Neural progenitor cell (in vitro differentiated cells): ENCODE results near the gene USP13. TPM values are rescaled to one million over a fixed set of nuclear protein-coding genes. Genes with fewer than 3 reads are reported as not detected.

Source experiments
- DNase-seq: peaks from one replicate; pipeline ENCODE4 v3.0.0-alpha.2; 2016; ENCODE audit warnings: low spot score
- H2AFZ ChIP-seq: fragments of 200-600 bp; sonication (generic); replicated peaks from 2 replicates; pipeline ENCODE4 v1.6.1; 2016; ENCODE audit warnings: antibody characterized with exemption
- H3F3A ChIP-seq: fragments of 200-600 bp; sonication (generic); 2 replicates; pipeline ENCODE4 v1.6.1; 2016; ENCODE audit warnings: antibody characterized with exemption, low read depth
- H3K27ac ChIP-seq: fragments of 200-600 bp; sonication (generic); 2 replicates; pipeline ENCODE4 v1.5.1; 2016; ENCODE audit warnings: mild to moderate bottlenecking
- H3K27me3 ChIP-seq: fragments of 200-600 bp; sonication (generic); 2 replicates; pipeline ENCODE4 v1.6.1; 2016; ENCODE audit warnings: mild to moderate bottlenecking, moderate library complexity
- H3K36me3 ChIP-seq: fragments of 200-600 bp; sonication (generic); 2 replicates; pipeline ENCODE4 v1.5.1; 2016
- H3K4me1 ChIP-seq: fragments of 200-600 bp; sonication (generic); 2 replicates; pipeline ENCODE4 v1.6.1; 2016; ENCODE audit warnings: mixed run types
- H3K4me2 ChIP-seq: fragments of 200-600 bp; sonication (generic); 2 replicates; pipeline ENCODE4 v1.6.1; 2016
- H3K4me3 ChIP-seq: fragments of 200-600 bp; sonication (generic); 2 replicates; pipeline ENCODE4 v1.5.1; 2016
- H3K79me2 ChIP-seq: fragments of 200-600 bp; sonication (generic); 2 replicates; pipeline ENCODE4 v1.6.1; 2016; ENCODE audit warnings: low read depth
- H3K9ac ChIP-seq: fragments of 200-600 bp; sonication (generic); 2 replicates; pipeline ENCODE4 v1.6.1; 2016
- H3K9me3 ChIP-seq: fragments of 200-600 bp; sonication (generic); 2 replicates; pipeline ENCODE4 v1.5.1; 2016; ENCODE audit warnings: low read depth
- H4K20me1 ChIP-seq: fragments of 200-600 bp; sonication (generic); 2 replicates; pipeline ENCODE4 v1.6.1; 2016; ENCODE audit warnings: low read depth
- H3K27ac Mint-ChIP-seq: 3 replicates; pipeline ENCODE4 v1.8.0; 2021; ENCODE audit warnings: mixed read lengths
- H3K27me3 Mint-ChIP-seq: 2 replicates; pipeline ENCODE4 v1.8.0; 2022; ENCODE audit warnings: low read depth, mild to moderate bottlenecking, inconsistent platforms, moderate library complexity, mixed read lengths; ENCODE audit not compliant: insufficient read depth
- H3K36me3 Mint-ChIP-seq: 3 replicates; pipeline ENCODE4 v1.8.0; 2021; ENCODE audit warnings: mixed read lengths
- H3K4me1 Mint-ChIP-seq: 3 replicates; pipeline ENCODE4 v1.8.0; 2021; ENCODE audit warnings: mixed read lengths
- H3K4me3 Mint-ChIP-seq: 3 replicates; pipeline ENCODE4 v1.8.0; 2021; ENCODE audit warnings: mild to moderate bottlenecking, moderate library complexity, mixed read lengths
- H3K9me3 Mint-ChIP-seq: 3 replicates; pipeline ENCODE4 v1.8.0; 2020; ENCODE audit warnings: mixed read lengths
- EZH2 ChIP-seq: fragments of 200-600 bp; sonication (generic); IDR thresholded peaks from 2 replicates; pipeline ENCODE4 v1.6.1; 2017; ENCODE audit warnings: antibody characterized with exemption, mild to moderate bottlenecking, moderate library complexity
- EZH2phosphoT487 ChIP-seq: fragments of 200-600 bp; sonication (generic); IDR thresholded peaks from 2 replicates; pipeline ENCODE4 v1.6.1; 2017; ENCODE audit warnings: antibody characterized with exemption
- total RNA-seq: library from RNA; depleted of rRNA; stranded (reverse); fragments of >200 nt; gene quantifications from 2 replicates; pipeline ENCODE4 v1.2.3, GENCODE V29; 2015; ENCODE audit warnings: low replicate concordance
- TF ChIP-seq, protein P1 (sequence below): fragments of 200-600 bp; sonication (generic); IDR thresholded peaks from 2 replicates; pipeline ENCODE4 v1.5.1; 2017; ENCODE audit warnings: antibody characterized with exemption, mild to moderate bottlenecking

The USP13 gene
- total RNA-seq, 1 donor from 2014 or later = 17.7 TPM

DNA sequence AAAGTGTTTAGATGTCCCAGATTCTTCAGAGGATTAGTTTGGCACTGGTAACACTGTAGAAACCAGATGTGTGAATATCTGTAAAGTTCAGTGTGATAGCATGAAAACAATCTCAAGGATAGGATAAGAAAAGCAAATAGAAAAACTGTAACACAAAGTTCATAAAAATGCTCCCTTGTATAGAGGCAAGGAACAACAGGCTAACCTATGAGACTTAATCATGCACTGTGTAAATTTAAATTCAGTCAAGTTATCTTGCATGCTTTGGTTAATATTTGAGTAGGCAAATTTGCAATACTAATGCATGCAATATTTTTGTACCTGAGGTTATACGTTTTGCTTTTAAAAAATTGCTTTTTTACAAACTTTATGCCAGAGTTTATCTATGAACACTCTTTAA is 144.4 kb downstream of the USP13 start:
- Mint-ChIP-seq H3K27ac (no peak overlapping the region), H3K9me3 (no peaks in the 10 kb centered on the region)
- TF ChIP-seq, protein P1, sequence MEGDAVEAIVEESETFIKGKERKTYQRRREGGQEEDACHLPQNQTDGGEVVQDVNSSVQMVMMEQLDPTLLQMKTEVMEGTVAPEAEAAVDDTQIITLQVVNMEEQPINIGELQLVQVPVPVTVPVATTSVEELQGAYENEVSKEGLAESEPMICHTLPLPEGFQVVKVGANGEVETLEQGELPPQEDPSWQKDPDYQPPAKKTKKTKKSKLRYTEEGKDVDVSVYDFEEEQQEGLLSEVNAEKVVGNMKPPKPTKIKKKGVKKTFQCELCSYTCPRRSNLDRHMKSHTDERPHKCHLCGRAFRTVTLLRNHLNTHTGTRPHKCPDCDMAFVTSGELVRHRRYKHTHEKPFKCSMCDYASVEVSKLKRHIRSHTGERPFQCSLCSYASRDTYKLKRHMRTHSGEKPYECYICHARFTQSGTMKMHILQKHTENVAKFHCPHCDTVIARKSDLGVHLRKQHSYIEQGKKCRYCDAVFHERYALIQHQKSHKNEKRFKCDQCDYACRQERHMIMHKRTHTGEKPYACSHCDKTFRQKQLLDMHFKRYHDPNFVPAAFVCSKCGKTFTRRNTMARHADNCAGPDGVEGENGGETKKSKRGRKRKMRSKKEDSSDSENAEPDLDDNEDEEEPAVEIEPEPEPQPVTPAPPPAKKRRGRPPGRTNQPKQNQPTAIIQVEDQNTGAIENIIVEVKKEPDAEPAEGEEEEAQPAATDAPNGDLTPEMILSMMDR = no peak
- TF ChIP-seq EZH2 (no peak), EZH2phosphoT487 (no peak)

DNA sequence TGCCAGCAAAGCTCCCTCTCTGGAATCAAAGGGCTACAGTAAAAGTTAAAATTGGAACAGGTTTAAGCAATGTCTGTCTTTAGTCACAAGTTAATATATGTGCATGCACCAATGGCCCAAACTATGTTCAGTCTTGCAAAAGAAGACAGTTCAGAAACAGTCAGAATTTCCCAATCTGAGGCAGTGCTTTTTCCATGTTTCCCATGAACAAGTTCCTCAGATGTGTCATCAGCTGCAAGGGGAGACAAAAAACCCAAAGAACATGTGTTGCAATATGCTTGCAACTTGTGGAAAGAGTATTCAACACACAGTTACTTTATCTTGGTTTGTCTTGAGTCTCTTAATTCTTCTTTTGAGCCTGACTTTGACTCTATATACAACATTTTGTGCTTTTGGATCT is 148.4 kb downstream of the USP13 start:
- DNase-seq = no peak
- Histone ChIP-seq H3K9ac (no peak overlapping the region), H3K27me3 (no peaks in the 10 kb centered on the region), H3F3A (no peaks in the 10 kb centered on the region), H2AFZ (no peak overlapping the region), H3K4me2 (no peak overlapping the region), H3K4me1 (peaks cover 5% of the 10 kb centered on the region), H4K20me1 (no peaks in the 10 kb centered on the region), H3K36me3 (no peaks in the 10 kb centered on the region), H3K27ac (no peak overlapping the region), H3K4me3 (no peak overlapping the region), H3K9me3 (no peaks in the 10 kb centered on the region), H3K79me2 (no peaks in the 10 kb centered on the region)
- no peaks in the 10 kb centered on the region for H3K27me3 Mint-ChIP-seq
- H3K4me1 Mint-ChIP-seq = no peaks in the 10 kb centered on the region
- H3K4me3 Mint-ChIP-seq = no peak overlapping the region
- H3K27ac Mint-ChIP-seq = no peak overlapping the region
- no peaks in the 10 kb centered on the region for H3K36me3 Mint-ChIP-seq
- no peaks in the 10 kb centered on the region for H3K9me3 Mint-ChIP-seq
- TF ChIP-seq EZH2phosphoT487 = no peak
- no peak for TF ChIP-seq EZH2
- TF ChIP-seq, protein P1 = no peak

More for the DNA sequence above, 144.4 kb downstream of the USP13 start:
- Histone ChIP-seq H3K4me2 (no peak overlapping the region), H4K20me1 (no peaks in the 10 kb centered on the region), H3K4me1 (peaks cover 5% of the 10 kb centered on the region), H3K79me2 (no peaks in the 10 kb centered on the region), H2AFZ (no peak overlapping the region), H3K9me3 (no peaks in the 10 kb centered on the region), H3K27ac (no peak overlapping the region), H3K9ac (no peak overlapping the region), H3K27me3 (no peaks in the 10 kb centered on the region), H3F3A (no peaks in the 10 kb centered on the region), H3K4me3 (no peak overlapping the region), H3K36me3 (no peaks in the 10 kb centered on the region)
- no peaks in the 10 kb centered on the region for H3K27me3 Mint-ChIP-seq
- H3K36me3 Mint-ChIP-seq = no peaks in the 10 kb centered on the region
- H3K4me1 Mint-ChIP-seq = no peaks in the 10 kb centered on the region
- DNase-seq = no peak
- no peak overlapping the region for H3K4me3 Mint-ChIP-seq

DNA sequence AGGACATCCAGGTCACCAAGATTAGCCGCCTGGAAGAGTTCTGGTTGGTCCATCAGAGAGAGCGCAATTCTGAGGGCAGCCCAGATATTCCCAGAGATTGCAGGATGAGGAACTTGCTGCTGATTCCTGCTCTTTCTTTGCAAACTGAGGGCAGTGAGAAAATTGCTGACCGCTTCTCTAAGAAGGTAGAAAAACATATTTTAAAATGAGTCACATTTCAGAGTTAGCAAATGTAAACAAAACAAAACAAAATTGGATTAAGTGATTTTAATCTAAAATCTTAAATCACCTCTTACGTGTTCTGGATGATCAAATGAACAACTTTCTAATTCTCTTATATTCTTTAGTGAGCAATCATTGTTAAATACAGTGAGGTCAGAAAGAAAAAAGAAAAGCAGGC is 149.0 kb downstream of the USP13 start:
- TF ChIP-seq EZH2phosphoT487 = no peak
- no peak for DNase-seq
- H2AFZ ChIP-seq = no peak overlapping the region
- H3K79me2 ChIP-seq = no peaks in the 10 kb centered on the region
- no peaks in the 10 kb centered on the region for H3K4me1 Mint-ChIP-seq
- no peaks in the 10 kb centered on the region for H3K27me3 ChIP-seq
- H3F3A ChIP-seq = no peaks in the 10 kb centered on the region
- no peak overlapping the region for H3K4me2 ChIP-seq
- H3K36me3 ChIP-seq = no peaks in the 10 kb centered on the region
- no peaks in the 10 kb centered on the region for H3K36me3 Mint-ChIP-seq
- no peaks in the 10 kb centered on the region for H3K9me3 Mint-ChIP-seq
- no peak overlapping the region for H3K9ac ChIP-seq
- no peaks in the 10 kb centered on the region for H3K27me3 Mint-ChIP-seq
- no peak overlapping the region for H3K4me3 Mint-ChIP-seq
- no peak overlapping the region for H3K27ac ChIP-seq
- H3K4me3 ChIP-seq = no peak overlapping the region
- H3K9me3 ChIP-seq = no peaks in the 10 kb centered on the region
- peaks cover 3% of the 10 kb centered on the region for H3K4me1 ChIP-seq
- H4K20me1 ChIP-seq = no peaks in the 10 kb centered on the region
- H3K27ac Mint-ChIP-seq = no peak overlapping the region

DNA sequence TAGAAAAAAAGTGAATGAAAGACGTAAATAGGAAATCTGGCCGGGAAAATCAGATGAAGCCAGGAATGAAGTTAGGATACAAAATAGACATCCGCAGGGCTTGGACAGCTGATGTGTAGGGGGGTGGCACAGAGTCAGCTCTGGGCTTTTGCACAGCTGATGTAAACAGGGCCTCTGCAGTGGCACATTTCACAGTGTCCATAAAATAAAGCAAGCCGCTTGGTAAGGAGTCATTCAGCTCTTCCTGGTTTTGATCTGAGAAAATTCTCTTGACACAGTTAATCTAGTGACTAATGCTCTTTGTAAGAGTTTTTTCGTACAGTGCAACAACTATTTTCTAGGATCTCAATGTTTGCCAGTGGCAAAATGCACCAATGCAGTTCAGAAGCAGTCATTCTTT is 153.3 kb downstream of the USP13 start:
- Histone ChIP-seq H3F3A (no peaks in the 10 kb centered on the region), H3K27me3 (no peaks in the 10 kb centered on the region), H2AFZ (no peak overlapping the region), H3K4me3 (no peak overlapping the region), H3K4me2 (no peak overlapping the region), H3K36me3 (no peaks in the 10 kb centered on the region), H4K20me1 (no peaks in the 10 kb centered on the region), H3K4me1 (no peaks in the 10 kb centered on the region), H3K9me3 (no peaks in the 10 kb centered on the region), H3K27ac (no peak overlapping the region), H3K79me2 (no peaks in the 10 kb centered on the region), H3K9ac (no peak overlapping the region)
- Mint-ChIP-seq H3K27ac (no peak overlapping the region), H3K27me3 (peaks cover 2% of the 10 kb centered on the region), H3K4me3 (no peak overlapping the region), H3K4me1 (no peaks in the 10 kb centered on the region), H3K9me3 (no peaks in the 10 kb centered on the region), H3K36me3 (no peaks in the 10 kb centered on the region)
- no peak for DNase-seq
- no peak for TF ChIP-seq EZH2phosphoT487
